ENCODE results near the gene HSD11B2.

The HSD11B2 gene

GRCh38 chr16:67404740-67405226 lies 26.1 kb upstream of the HSD11B2 start:
- TF ChIP-seq CTCF (IDR thresholded peaks at IDR 0.05; ENCODE audit: poor library complexity, severe bottlenecking): no peak
- no peaks in the 10 kb centered on the region for H3K27me3 ChIP-seq (ENCODE audit: insufficient read depth, poor library complexity, severe bottlenecking)
- no peaks in the 10 kb centered on the region for H3K9me3 ChIP-seq (ENCODE audit: severe bottlenecking)
- peak overlapping the region; percentile 86 for H3K27ac ChIP-seq (ENCODE audit: poor library complexity, severe bottlenecking)
- DNase-seq (ENCODE audit: low spot score): no peak
- peak; percentile 80 for ATAC-seq (ENCODE audit: low read depth)
- H3K4me3 ChIP-seq (ENCODE audit: severe bottlenecking): no peak overlapping the region
- H3K4me1 ChIP-seq (ENCODE audit: insufficient read depth, poor library complexity, severe bottlenecking): peaks cover 35% of the 10 kb centered on the region
- no peaks in the 10 kb centered on the region for H3K36me3 ChIP-seq (ENCODE audit: low read depth)

GRCh38 chr16:67405336-67405735 lies 25.6 kb upstream of the HSD11B2 start:
- no peak for TF ChIP-seq CTCF (IDR thresholded peaks at IDR 0.05; ENCODE audit: poor library complexity, severe bottlenecking)
- H3K27ac ChIP-seq (ENCODE audit: poor library complexity, severe bottlenecking): peak overlapping the region; percentile 86

GRCh38 chr16:67406111-67406971 lies 24.6 kb upstream of the HSD11B2 start:
- Histone ChIP-seq H3K9me3 (ENCODE audit: severe bottlenecking) (no peaks in the 10 kb centered on the region), H3K4me3 (ENCODE audit: severe bottlenecking) (no peak overlapping the region), H3K27ac (ENCODE audit: poor library complexity, severe bottlenecking) (peak overlapping the region; percentile 86), H3K36me3 (ENCODE audit: low read depth) (no peaks in the 10 kb centered on the region), H3K27me3 (ENCODE audit: insufficient read depth, poor library complexity, severe bottlenecking) (no peaks in the 10 kb centered on the region), H3K4me1 (ENCODE audit: insufficient read depth, poor library complexity, severe bottlenecking) (peaks cover 35% of the 10 kb centered on the region)
- DNase-seq (ENCODE audit: low spot score) (no peak), ATAC-seq (ENCODE audit: low read depth) (peak; percentile 50)
- TF ChIP-seq CTCF (IDR thresholded peaks at IDR 0.05; ENCODE audit: poor library complexity, severe bottlenecking): no peak

More at GRCh38 chr16:67405336-67405735, 25.6 kb upstream of the HSD11B2 start:
- H3K4me1 ChIP-seq (ENCODE audit: insufficient read depth, poor library complexity, severe bottlenecking): peaks cover 35% of the 10 kb centered on the region
- H3K4me3 ChIP-seq (ENCODE audit: severe bottlenecking): no peak overlapping the region
- H3K9me3 ChIP-seq (ENCODE audit: severe bottlenecking): no peaks in the 10 kb centered on the region
- DNase-seq (ENCODE audit: low spot score): no peak
- no peaks in the 10 kb centered on the region for H3K27me3 ChIP-seq (ENCODE audit: insufficient read depth, poor library complexity, severe bottlenecking)
- no peaks in the 10 kb centered on the region for H3K36me3 ChIP-seq (ENCODE audit: low read depth)
- no peak for ATAC-seq (ENCODE audit: low read depth)

- Histone ChIP-seq H3K9me3 (ENCODE audit: severe bottlenecking) (no peaks in the 10 kb centered on the region), H3K4me3 (ENCODE audit: severe bottlenecking) (no peak overlapping the region), H3K27me3 (ENCODE audit: insufficient read depth, poor library complexity, severe bottlenecking) (no peaks in the 10 kb centered on the region), H3K4me1 (ENCODE audit: insufficient read depth, poor library complexity, severe bottlenecking) (peaks cover 35% of the 10 kb centered on the region), H3K27ac (ENCODE audit: poor library complexity, severe bottlenecking) (peak overlapping the region; percentile 86), H3K36me3 (ENCODE audit: low read depth) (no peaks in the 10 kb centered on the region)
- TF ChIP-seq CTCF (IDR thresholded peaks at IDR 0.05; ENCODE audit: poor library complexity, severe bottlenecking): no peak
- ATAC-seq (ENCODE audit: low read depth): no peak
- no peak for DNase-seq (ENCODE audit: low spot score)
Observed at GRCh38 chr16:67407176-67407787, 23.6 kb upstream of the HSD11B2 start.

Data from RWPE2 (cell line).